ENCODE data around the gene LINC00237.

The LINC00237 gene

DNA sequence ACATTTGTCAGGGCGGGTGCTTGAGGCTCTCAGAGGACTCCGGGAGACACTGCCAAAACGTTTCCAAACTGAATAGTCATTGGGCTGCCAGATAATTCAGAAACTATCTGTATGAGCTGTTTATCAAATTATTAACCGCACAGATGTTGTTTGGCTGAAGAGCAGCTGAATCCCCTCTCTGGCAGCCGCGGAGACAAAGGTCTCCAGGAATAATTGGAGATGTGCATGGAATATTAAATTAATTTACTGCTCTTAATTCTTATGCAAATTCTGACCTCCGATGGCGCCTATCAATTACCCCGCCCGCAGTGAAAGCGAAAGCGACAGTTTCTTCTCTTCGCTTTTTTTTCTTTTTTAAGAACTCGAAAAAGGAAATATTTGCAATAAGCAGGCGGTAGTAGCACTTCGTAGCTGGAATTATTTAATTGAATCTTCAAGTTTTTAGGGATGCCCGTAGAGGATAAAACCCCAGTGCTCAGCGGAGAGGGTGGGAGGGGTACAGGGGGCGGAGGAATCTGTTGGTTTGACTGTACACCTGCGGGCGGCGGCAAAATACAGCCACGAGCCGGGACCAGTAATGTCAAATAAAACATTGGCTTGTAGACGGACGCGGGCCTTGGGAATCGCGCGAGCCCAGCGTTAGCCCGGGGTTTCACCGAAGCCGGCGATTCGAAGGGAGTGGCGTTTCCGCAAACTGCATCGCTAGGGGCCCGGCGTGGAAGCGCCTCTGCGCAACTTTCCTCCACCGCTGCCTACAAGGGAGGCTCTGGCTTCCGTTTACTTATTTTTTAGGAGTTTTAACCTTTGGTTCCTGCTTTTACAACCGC is 6.2 kb downstream of the LINC00237 start:
- TF ChIP-seq, protein P1, sequence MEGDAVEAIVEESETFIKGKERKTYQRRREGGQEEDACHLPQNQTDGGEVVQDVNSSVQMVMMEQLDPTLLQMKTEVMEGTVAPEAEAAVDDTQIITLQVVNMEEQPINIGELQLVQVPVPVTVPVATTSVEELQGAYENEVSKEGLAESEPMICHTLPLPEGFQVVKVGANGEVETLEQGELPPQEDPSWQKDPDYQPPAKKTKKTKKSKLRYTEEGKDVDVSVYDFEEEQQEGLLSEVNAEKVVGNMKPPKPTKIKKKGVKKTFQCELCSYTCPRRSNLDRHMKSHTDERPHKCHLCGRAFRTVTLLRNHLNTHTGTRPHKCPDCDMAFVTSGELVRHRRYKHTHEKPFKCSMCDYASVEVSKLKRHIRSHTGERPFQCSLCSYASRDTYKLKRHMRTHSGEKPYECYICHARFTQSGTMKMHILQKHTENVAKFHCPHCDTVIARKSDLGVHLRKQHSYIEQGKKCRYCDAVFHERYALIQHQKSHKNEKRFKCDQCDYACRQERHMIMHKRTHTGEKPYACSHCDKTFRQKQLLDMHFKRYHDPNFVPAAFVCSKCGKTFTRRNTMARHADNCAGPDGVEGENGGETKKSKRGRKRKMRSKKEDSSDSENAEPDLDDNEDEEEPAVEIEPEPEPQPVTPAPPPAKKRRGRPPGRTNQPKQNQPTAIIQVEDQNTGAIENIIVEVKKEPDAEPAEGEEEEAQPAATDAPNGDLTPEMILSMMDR (IDR thresholded peaks at IDR 0.05): no peak
- Histone ChIP-seq H3K27ac (no peak overlapping the region), H3K4me3 (peak overlapping the region; percentile 69)
- DNase-seq (ENCODE audit: low spot score): no peak

DNA sequence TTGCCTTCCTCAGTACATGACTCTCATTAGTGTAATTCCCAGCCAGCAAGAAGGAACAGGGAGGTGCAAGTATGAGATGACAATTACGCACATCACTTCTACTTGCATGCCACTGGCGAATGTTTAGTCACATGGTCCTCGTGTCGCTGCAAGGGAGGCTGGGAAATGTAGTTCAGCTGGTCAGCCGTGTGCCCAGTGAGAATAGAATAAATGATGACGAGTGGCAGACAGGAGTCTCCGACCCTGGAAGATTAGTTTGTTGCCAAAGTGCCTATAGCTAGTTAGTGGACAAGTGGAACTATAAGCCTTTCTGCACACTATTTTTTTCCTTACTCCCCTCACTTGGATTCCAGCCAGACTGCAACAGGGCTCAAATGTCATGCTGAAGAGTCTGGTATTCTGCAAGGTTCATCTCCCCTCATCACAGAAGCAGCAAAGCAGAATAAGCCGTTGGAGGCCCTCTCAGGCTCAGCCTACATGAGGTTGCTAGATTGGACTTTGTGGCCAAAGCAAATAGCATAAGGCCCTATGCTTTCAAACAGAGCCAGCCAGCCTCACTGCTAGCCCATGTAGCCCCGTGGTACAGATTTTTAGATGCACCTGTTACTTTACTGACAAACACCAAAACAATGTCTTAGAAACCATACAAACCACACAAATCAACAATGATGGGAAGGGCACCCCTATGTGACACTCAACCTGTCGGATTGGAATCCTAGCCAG is 9.7 kb downstream of the LINC00237 start:
- TF ChIP-seq, protein P1 (IDR thresholded peaks at IDR 0.05): no peak
- no peak overlapping the region for H3K27ac ChIP-seq
- no peak overlapping the region for H3K4me3 ChIP-seq
- DNase-seq (ENCODE audit: low spot score): no peak

GRCh38 chr20:21092806-21093205 is 13.4 kb downstream of the LINC00237 start:
- DNase-seq (ENCODE audit: low spot score): no peak
- H3K27ac ChIP-seq: no peak overlapping the region
- TF ChIP-seq, protein P1 (IDR thresholded peaks at IDR 0.05): no peak
- no peak overlapping the region for H3K4me3 ChIP-seq

GRCh38 chr20:21090721-21091120 is 15.4 kb downstream of the LINC00237 start:
- no peak for DNase-seq (ENCODE audit: low spot score)
- H3K27ac ChIP-seq: no peak overlapping the region
- no peak overlapping the region for H3K4me3 ChIP-seq
- TF ChIP-seq, protein P1 (IDR thresholded peaks at IDR 0.05): no peak

GRCh38 chr20:21090111-21090618 is 16.0 kb downstream of the LINC00237 start:
- H3K4me3 ChIP-seq: no peak overlapping the region
- TF ChIP-seq, protein P1 (IDR thresholded peaks at IDR 0.05): no peak
- no peak for DNase-seq (ENCODE audit: low spot score)
- H3K27ac ChIP-seq: no peak overlapping the region

GRCh38 chr20:21089391-21089790 is 16.8 kb downstream of the LINC00237 start:
- TF ChIP-seq, protein P1 (IDR thresholded peaks at IDR 0.05): no peak
- DNase-seq (ENCODE audit: low spot score): no peak
- Histone ChIP-seq H3K27ac (no peak overlapping the region), H3K4me3 (no peak overlapping the region)

Data from coronary artery (tissue), 2 donors.